Brain microvascular endothelial cell (primary cell): ENCODE measurements around the gene DRAP1.

Source experiments
- DNase-seq: peaks from one replicate; pipeline ENCODE4 v3.0.0-alpha.2; 2020
- H3K27ac ChIP-seq: fragments of 250-450 bp; sonication (Bioruptor Pico); 2 replicates; pipeline ENCODE4 v1.5.1; 2020; ENCODE audit warnings: mild to moderate bottlenecking, moderate library complexity
- H3K27me3 ChIP-seq: fragments of 250-450 bp; sonication (Bioruptor Pico); replicated peaks from 2 replicates; pipeline ENCODE4 v1.5.1; 2020; ENCODE audit warnings: mild to moderate bottlenecking
- H3K36me3 ChIP-seq: fragments of 250-450 bp; sonication (Bioruptor Pico); replicated peaks from 2 replicates; pipeline ENCODE4 v1.5.1; 2020; ENCODE audit warnings: mild to moderate bottlenecking
- H3K4me3 ChIP-seq: 2 replicates; pipeline ENCODE4 v1.5.1; 2011; ENCODE audit warnings: low read depth, mild to moderate bottlenecking, control low read depth, low read length, moderate library complexity
- in situ Hi-C: cut with HindIII; loops from 2 replicates; pipeline ENCODE4 v1.10.0; 2017; ENCODE audit warnings: low sequenced_read_pairs, low pct_ligation_motif_present
- TF ChIP-seq, protein P1 (sequence below): IDR thresholded peaks from 2 replicates; pipeline ENCODE4 v1.5.1; 2011; ENCODE audit warnings: low read depth, mild to moderate bottlenecking, moderate library complexity, low read length, control low read depth, inconsistent platforms; ENCODE audit errors: missing control alignments

Gene DRAP1

DNA sequence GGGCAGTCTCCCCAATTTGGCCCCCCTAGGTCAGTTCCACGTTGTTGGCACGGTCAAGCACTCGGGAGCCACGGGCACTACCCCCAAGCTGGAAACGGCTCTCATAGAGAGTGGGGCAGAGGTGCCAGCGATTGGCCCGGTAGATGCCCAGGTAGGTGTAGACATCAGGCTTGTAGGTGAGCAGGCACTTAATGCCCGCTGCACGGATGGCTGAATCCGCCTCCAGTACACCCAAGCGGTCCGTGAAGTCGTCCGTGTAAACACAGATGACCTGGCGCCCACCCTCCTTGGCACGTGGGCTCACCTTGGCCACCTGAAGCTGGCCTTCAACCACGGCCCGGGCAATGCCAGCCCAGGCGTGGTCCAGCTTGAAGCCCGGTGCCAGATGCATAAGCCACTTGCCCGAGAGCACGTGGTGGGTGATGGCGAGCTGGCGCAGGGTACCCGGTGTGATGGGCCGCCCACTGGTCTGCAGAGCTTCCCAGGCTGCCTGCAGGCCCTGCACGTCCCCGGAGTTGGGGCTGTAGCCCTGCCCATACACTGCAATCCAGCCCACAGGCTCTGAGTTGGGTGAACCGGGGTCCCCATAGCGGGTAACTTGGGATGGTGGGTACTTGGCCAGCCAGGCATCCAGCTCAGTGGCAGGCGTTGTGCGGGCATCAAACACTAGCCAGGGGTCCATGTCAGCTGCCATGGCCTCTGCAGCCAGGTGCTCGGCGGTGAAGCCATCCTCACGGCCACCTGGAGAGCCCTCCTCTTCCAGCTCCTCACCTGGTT lies 1.6 kb upstream of the DRAP1 start:
- Histone ChIP-seq H3K27ac (peak overlapping the region; percentile 93), H3K27me3 (no peaks in the 10 kb centered on the region), H3K4me3 (peak overlapping the region; percentile 88), H3K36me3 (peaks cover 13% of the 10 kb centered on the region)
- DNase-seq = no peak
- in situ Hi-C loops = no loop called here
- TF ChIP-seq, protein P1, sequence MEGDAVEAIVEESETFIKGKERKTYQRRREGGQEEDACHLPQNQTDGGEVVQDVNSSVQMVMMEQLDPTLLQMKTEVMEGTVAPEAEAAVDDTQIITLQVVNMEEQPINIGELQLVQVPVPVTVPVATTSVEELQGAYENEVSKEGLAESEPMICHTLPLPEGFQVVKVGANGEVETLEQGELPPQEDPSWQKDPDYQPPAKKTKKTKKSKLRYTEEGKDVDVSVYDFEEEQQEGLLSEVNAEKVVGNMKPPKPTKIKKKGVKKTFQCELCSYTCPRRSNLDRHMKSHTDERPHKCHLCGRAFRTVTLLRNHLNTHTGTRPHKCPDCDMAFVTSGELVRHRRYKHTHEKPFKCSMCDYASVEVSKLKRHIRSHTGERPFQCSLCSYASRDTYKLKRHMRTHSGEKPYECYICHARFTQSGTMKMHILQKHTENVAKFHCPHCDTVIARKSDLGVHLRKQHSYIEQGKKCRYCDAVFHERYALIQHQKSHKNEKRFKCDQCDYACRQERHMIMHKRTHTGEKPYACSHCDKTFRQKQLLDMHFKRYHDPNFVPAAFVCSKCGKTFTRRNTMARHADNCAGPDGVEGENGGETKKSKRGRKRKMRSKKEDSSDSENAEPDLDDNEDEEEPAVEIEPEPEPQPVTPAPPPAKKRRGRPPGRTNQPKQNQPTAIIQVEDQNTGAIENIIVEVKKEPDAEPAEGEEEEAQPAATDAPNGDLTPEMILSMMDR = no peak

DNA sequence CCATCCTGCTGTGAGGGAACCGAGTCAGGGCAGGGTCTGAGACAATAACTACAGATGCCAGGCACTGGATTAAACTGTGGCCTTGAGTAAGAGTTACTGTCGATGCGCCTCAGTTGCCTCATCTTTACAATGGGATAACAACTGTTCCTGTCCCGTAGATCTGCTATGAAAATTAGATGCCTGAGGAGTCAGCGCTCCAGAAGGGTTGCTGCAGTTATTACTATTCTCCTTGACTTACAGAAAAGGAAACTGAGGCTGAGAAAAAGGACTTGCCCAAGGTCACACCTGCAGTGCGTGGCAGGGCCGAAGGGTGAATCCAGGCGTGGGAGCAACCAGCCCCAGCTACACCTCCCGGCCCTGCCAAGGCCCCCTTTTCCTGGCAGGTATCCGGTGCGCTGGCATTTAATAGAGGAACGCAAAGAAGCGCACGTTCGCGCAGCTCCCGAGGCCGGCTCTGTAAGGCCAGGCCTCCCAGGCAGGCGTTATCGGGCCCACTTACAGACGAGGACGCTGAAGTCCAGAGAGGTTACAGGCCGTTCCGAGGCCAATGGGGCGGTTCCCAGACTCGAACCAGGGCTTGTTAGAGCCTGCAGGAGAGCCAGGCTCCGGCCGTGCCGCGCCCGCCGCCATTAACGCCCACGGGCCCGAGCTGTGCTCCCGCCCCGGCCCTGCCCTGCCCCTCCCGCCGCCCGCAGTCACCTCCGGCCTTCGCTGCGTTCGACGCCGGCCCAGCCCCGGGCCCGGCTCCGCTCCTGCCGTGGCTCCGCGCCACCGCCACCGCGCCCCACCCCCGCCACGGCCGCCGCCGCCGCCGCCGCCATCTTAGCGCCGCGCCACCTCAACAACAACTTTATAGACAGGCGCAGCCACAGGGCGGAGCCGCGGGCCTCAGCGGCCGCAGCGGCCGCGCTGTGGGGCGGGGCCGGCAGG lies 750 bp upstream of the DRAP1 start, which contains the start of gene C11orf68:
Gene C11orf68, minus strand, starts transcription at position 852 of the 930 bp plus-strand sequence. Its CDS starts 31 bp downstream, at position 821.
- H3K27ac ChIP-seq = peak within 1 kb of the TSS; percentile 93
- in situ Hi-C loops = no loop called here
- peaks cover 21% of the 10 kb centered on the region for H3K36me3 ChIP-seq
- H3K4me3 ChIP-seq = peak within 1 kb of the TSS; percentile 88
- H3K27me3 ChIP-seq = no peaks in the 10 kb centered on the region
- DNase-seq = no peak
- TF ChIP-seq, protein P1 = no peak

DNA sequence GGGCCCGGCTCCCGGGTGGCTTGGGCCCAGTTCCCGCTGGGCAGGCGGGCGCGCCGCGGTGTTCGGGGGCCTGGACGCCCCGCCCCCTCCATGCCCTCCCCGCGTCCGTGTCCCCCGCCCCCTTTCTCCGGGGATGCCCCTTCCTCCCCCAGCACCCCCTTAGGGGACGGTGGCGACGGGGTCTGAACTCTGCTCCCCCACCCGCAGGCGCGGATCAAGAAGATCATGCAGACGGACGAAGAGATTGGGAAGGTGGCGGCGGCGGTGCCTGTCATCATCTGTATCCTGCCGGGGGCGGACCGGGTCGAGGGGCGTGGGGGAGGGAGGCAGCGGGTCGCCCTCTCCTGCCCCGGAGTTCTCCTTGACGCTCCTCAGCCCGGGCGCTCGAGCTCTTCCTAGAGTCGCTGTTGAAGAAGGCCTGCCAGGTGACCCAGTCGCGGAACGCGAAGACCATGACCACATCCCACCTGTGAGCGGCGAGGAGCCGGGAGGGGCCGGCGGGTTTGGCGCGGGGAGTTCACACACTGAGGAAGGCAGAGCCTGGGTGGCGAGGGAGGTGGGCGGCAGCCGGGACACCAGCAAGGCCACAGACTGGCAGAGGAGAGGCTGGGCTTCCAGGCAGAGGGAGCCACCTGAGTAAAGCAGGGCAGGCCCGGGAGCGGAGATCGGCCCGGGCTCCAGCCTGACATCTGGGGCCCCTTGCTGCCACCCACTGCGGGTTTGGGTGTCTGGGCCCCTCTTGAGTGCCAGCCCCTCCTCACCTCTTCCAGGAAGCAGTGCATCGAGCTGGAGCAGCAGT lies 546 bp downstream of the DRAP1 start:
- peak overlapping the region; percentile 64 for H3K27ac ChIP-seq
- H3K27me3 ChIP-seq = no peaks in the 10 kb centered on the region
- H3K4me3 ChIP-seq = peak overlapping the region; percentile 81
- no peak for DNase-seq
- in situ Hi-C loops = no loop called here
- TF ChIP-seq, protein P1 = no peak
- peaks cover 22% of the 10 kb centered on the region for H3K36me3 ChIP-seq

DNA sequence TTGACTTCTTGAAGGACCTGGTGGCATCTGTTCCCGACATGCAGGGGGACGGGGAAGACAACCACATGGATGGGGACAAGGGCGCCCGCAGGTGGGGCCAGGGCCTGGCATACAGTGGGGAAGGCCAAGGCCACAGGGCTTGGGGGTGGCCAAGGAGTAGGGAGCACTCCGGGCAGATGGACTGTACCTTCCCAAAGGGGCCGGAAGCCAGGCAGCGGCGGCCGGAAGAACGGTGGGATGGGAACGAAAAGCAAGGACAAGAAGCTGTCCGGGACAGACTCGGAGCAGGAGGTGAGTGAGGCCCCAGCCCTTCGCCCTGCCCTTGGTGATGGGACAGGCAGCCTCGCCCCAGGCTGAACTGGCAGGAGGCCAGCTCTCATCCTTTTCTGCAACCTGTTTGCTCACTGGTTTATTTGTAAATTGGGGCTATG lies 1.2 kb downstream of the DRAP1 start:
- in situ Hi-C loops = no loop called here
- TF ChIP-seq, protein P1 = no peak
- no peak overlapping the region for H3K27ac ChIP-seq
- peak overlapping the region; percentile 81 for H3K4me3 ChIP-seq
- peaks cover 22% of the 10 kb centered on the region for H3K36me3 ChIP-seq
- H3K27me3 ChIP-seq = no peaks in the 10 kb centered on the region
- no peak for DNase-seq

DNA sequence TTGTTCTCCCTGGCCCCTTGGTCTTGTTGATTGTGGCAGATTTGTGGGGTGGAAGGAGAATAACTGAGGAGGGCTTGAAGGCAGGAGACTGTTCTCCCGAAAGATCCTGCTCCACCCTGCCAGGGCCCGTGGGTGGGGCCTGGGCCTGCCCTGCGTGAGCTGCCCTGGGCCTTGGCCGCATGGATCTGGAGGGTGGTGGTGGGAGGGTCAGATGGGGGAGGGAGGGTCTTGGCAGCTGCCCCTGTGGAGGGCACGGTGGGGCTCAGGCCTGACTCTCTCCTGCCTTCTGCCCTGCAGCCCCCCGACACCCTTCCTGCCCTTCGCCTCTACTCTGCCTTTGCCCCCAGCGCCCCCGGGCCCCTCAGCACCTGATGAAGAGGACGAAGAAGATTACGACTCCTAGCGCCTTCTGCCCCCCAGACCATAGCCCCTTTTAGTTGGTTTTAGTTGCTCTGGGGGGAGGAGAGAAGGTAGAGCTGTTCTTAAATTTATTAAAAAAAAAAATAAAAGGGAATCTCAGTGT lies 1.9 kb downstream of the DRAP1 start:
- DNase-seq = no peak
- H3K27ac ChIP-seq = no peak overlapping the region
- TF ChIP-seq, protein P1 = no peak
- peaks cover 22% of the 10 kb centered on the region for H3K36me3 ChIP-seq
- no peaks in the 10 kb centered on the region for H3K27me3 ChIP-seq
- in situ Hi-C loops = no loop called here
- no peak overlapping the region for H3K4me3 ChIP-seq
